ENCODE results near the gene DCPS.
"Not testable (repeated sequence)": the region's sequence is repeated elsewhere in the genome, so short reads cannot be mapped to it uniquely, and the experiment has no call there.

DCPS gene

GRCh38 chr11:126366823-126367654 is 63.2 kb downstream of the DCPS start:
- not testable (repeated sequence) for DNase-seq; H3K36me3 ChIP-seq; H3K4me3 ChIP-seq (ENCODE audit: low read depth, low read length); H3K27me3 ChIP-seq (ENCODE audit: insufficient read depth, low read depth, severe bottlenecking); H3K9me3 ChIP-seq (ENCODE audit: severe bottlenecking); H3K27ac ChIP-seq
- TF ChIP-seq, protein P1, sequence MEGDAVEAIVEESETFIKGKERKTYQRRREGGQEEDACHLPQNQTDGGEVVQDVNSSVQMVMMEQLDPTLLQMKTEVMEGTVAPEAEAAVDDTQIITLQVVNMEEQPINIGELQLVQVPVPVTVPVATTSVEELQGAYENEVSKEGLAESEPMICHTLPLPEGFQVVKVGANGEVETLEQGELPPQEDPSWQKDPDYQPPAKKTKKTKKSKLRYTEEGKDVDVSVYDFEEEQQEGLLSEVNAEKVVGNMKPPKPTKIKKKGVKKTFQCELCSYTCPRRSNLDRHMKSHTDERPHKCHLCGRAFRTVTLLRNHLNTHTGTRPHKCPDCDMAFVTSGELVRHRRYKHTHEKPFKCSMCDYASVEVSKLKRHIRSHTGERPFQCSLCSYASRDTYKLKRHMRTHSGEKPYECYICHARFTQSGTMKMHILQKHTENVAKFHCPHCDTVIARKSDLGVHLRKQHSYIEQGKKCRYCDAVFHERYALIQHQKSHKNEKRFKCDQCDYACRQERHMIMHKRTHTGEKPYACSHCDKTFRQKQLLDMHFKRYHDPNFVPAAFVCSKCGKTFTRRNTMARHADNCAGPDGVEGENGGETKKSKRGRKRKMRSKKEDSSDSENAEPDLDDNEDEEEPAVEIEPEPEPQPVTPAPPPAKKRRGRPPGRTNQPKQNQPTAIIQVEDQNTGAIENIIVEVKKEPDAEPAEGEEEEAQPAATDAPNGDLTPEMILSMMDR (IDR thresholded peaks at IDR 0.05; ENCODE audit: low read depth, low read length) = 0 out of 2 replicates have a peak, but pooled peaks have one; percentile 26

GRCh38 chr11:126367806-126368205 is 63.9 kb downstream of the DCPS start:
- not testable (repeated sequence) for H3K27me3 ChIP-seq (ENCODE audit: insufficient read depth, low read depth, severe bottlenecking); H3K36me3 ChIP-seq; DNase-seq; H3K4me3 ChIP-seq (ENCODE audit: low read depth, low read length); H3K27ac ChIP-seq; H3K9me3 ChIP-seq (ENCODE audit: severe bottlenecking)

DNA sequence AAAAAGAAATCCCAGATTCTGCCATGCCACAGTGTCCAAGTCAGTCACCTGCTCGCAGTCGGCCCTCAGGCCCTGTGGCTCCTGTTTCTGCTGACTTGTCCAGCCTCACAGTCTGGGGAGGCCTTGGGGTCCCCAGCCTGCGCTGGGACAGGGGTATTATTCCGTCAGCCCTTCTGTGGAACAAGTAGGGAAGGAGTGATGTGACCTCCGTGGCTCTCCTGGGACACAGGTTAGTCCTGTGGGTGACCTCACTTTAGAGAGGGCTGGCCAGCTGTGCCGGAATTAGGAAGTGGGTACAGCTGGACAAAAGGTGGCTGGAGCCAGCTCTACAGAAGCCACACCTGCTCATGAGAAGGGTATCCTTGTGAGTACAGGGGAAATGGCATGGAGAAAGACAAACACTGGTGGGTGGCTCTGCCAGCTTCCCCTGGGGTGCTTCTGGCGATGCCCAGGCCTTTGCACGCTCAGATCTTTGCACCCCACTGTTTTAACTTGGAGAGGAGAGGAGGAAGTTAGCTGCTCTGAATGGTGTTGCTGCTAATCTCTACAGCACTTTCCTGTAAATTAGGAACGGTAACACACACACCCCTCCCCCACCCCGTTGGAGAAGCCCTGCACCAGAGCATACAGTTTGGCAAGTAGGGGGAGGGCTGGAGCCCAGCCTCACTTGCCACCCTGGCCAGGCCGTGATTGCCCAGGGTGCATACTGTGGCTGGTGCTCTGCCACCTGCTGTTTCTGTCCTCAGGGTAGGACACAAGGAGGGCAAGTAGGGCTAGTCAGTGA is 64.7 kb downstream of the DCPS start:
- not testable (repeated sequence) for H3K9me3 ChIP-seq (ENCODE audit: severe bottlenecking); H3K27me3 ChIP-seq (ENCODE audit: insufficient read depth, low read depth, severe bottlenecking); H3K4me3 ChIP-seq (ENCODE audit: low read depth, low read length); H3K36me3 ChIP-seq; DNase-seq; H3K27ac ChIP-seq

- Histone ChIP-seq H3K36me3 (no peaks in the 10 kb centered on the region; the same call in 1 of the 2 replicates), H3K4me3 (ENCODE audit: low read depth, low read length) (no peak overlapping the region), H3K27ac (no peak overlapping the region), H3K27me3 (ENCODE audit: insufficient read depth, low read depth, severe bottlenecking) (no peaks in the 10 kb centered on the region), H3K9me3 (ENCODE audit: severe bottlenecking) (no peaks in the 10 kb centered on the region)
- TF ChIP-seq, protein P1 (IDR thresholded peaks at IDR 0.05; ENCODE audit: low read depth, low read length) = no peak
- DNase-seq = no peak
Measured at GRCh38 chr11:126370016-126370415, 66.2 kb downstream of the DCPS start.

GRCh38 chr11:126371595-126371994 is 67.7 kb downstream of the DCPS start:
- H3K36me3 ChIP-seq = no peaks in the 10 kb centered on the region; the same call in 1 of the 2 replicates

DNA sequence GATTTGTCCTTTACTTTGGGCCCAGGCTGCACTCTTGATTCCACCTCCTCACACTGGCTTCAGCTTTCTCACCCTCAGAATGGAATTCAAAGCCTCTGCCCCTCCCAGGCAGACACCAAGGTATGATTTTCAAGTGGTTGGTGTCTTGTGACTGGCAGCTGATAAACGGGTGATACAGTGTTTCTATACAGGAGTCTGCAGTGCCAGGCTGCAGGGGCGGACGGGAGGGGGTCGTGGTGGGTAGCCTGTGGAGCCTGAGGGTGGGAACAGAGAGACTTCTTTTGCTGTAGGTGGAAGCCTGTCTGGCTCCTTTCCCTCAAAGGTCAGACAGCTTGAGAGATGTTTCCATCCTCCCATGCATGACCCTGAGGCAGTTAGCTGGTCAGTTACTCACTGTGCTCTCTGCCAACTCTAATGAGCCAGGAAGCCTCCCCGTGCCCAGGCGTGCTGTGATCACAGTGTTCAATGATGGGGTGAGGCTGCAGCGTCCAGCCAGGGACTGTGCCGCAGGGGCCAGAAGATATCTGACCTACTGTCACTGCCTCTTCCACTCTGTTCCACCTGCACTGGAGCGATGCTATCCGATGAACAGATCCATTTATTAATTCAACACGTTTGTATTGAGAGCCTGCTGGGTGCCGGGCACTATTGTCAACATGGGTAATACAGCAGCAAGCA is 69.7 kb downstream of the DCPS start:
- H3K36me3 ChIP-seq; H3K9me3 ChIP-seq (ENCODE audit: severe bottlenecking); H3K27me3 ChIP-seq (ENCODE audit: insufficient read depth, low read depth, severe bottlenecking); DNase-seq; H3K4me3 ChIP-seq (ENCODE audit: low read depth, low read length); H3K27ac ChIP-seq: not testable (repeated sequence)

More at GRCh38 chr11:126371595-126371994, 67.7 kb downstream of the DCPS start:
- H3K4me3 ChIP-seq (ENCODE audit: low read depth, low read length) = no peak overlapping the region
- TF ChIP-seq, protein P1 (IDR thresholded peaks at IDR 0.05; ENCODE audit: low read depth, low read length) = no peak
- H3K9me3 ChIP-seq (ENCODE audit: severe bottlenecking) = no peaks in the 10 kb centered on the region
- no peaks in the 10 kb centered on the region for H3K27me3 ChIP-seq (ENCODE audit: insufficient read depth, low read depth, severe bottlenecking)
- H3K27ac ChIP-seq = no peak overlapping the region
- DNase-seq = no peak

GRCh38 chr11:126374562-126375300 is 70.9 kb downstream of the DCPS start:
- not testable (repeated sequence) for H3K27me3 ChIP-seq (ENCODE audit: insufficient read depth, low read depth, severe bottlenecking); H3K27ac ChIP-seq

More at GRCh38 chr11:126374562-126375300, 70.9 kb downstream of the DCPS start:
- H3K4me3 ChIP-seq (ENCODE audit: low read depth, low read length); DNase-seq; H3K9me3 ChIP-seq (ENCODE audit: severe bottlenecking); H3K36me3 ChIP-seq: not testable (repeated sequence)

Data from WERI-Rb-1 (cell line).